Caco-2 (cell line): Measurements from ENCODE around the gene CERT1. TPM values are rescaled to one million over a fixed set of nuclear protein-coding genes. Genes with fewer than 3 reads are reported as not detected.

Source experiments
- BruUV-seq: library from RNA; stranded (reverse); fragments of 400-500 nt; replicated peaks from 2 replicates; lab custom pipeline; 2021; lab: Mats Ljungman, UMichigan
- CTCF ChIA-PET: fragments of 300-600 bp; sonication (Branson Sonifier 250); formaldehyde crosslinking; loops from one replicate; lab custom pipeline; 2022; ENCODE audit warnings: antibody characterized with exemption; lab: Charles Lee
- POLR2A ChIA-PET: fragments of 300-600 bp; sonication (Branson Sonifier 250); formaldehyde crosslinking; loops from one replicate; lab custom pipeline; 2022; ENCODE audit warnings: antibody characterized with exemption; lab: Charles Lee
- DNase-seq, 2 experiments: peaks; one replicate each; pipeline versions ENCODE4 v3.0.0 to v3.0.0-alpha.2; 2020 to 2022
- H3K27me3 ChIP-seq: replicated peaks from 2 replicates; pipeline ENCODE4 v1.6.0; 2011; ENCODE audit warnings: low read length; ENCODE audit not compliant: control insufficient read depth, insufficient read depth
- H3K36me3 ChIP-seq: 2 replicates; pipeline ENCODE4 v1.5.1; 2011; ENCODE audit warnings: low read length; ENCODE audit not compliant: control insufficient read depth, insufficient read depth
- H3K4me1 ChIP-seq: fragments of 250-450 bp; sonication (Bioruptor Pico); 2 replicates; pipeline ENCODE4 v1.5.1; 2020; ENCODE audit warnings: mild to moderate bottlenecking
- H3K4me3 ChIP-seq: 2 replicates; pipeline ENCODE4 v1.5.1; 2011; ENCODE audit warnings: low read depth, mild to moderate bottlenecking, control low read depth, low read length
- H3K9me3 ChIP-seq: fragments of 250-450 bp; sonication (Bioruptor Pico); 2 replicates; pipeline ENCODE4 v1.5.1; 2020; ENCODE audit warnings: mild to moderate bottlenecking, moderate library complexity
- H3K27ac Mint-ChIP-seq: one replicate; pipeline ENCODE4 v1.8.0; 2022; ENCODE audit warnings: mixed read lengths; ENCODE audit not compliant: unreplicated experiment
- H3K27me3 Mint-ChIP-seq: one replicate; pipeline ENCODE4 v1.8.0; 2022; ENCODE audit warnings: mixed read lengths; ENCODE audit not compliant: insufficient read depth, unreplicated experiment
- H3K36me3 Mint-ChIP-seq: one replicate; pipeline ENCODE4 v1.8.0; 2022; ENCODE audit warnings: mild to moderate bottlenecking, mixed read lengths; ENCODE audit not compliant: insufficient read depth, unreplicated experiment
- H3K4me1 Mint-ChIP-seq: one replicate; pipeline ENCODE4 v1.8.0; 2022; ENCODE audit warnings: low read depth, mixed read lengths; ENCODE audit not compliant: unreplicated experiment
- H3K4me3 Mint-ChIP-seq: one replicate; pipeline ENCODE4 v1.8.0; 2022; ENCODE audit warnings: mild to moderate bottlenecking, moderate library complexity, mixed read lengths; ENCODE audit not compliant: unreplicated experiment
- H3K9me3 Mint-ChIP-seq: one replicate; pipeline ENCODE4 v1.8.0; 2022; ENCODE audit warnings: mixed read lengths; ENCODE audit not compliant: unreplicated experiment
- intact Hi-C: fragments of 100-400 bp; cut with micrococcal nuclease; formaldehyde crosslinking; loops from one replicate; pipeline ENCODE4 v1.10.0; 2022; ENCODE audit not compliant: unreplicated experiment
- total RNA-seq: library from RNA; stranded (reverse); gene quantifications from 2 replicates; pipeline ENCODE4 v1.2.3, GENCODE V29; 2022
- TF ChIP-seq, protein P1 (sequence below), 2 experiments: fragments of 200-600 bp in 1 of 2; IDR thresholded peaks; 1 replicate in 1 of 2; 2 replicates in 1 of 2; pipeline versions ENCODE4 v1.5.1 to v1.8.0; 2011 to 2022; ENCODE audit warnings: antibody characterized with exemption in 1 of 2, control low read depth in 1 of 2, inconsistent platforms in 1 of 2, low read depth in 1 of 2, low read length in 1 of 2, mild to moderate bottlenecking in 1 of 2, moderate library complexity in 1 of 2; ENCODE audit not compliant: insufficient read depth in 1 of 2, severe bottlenecking in 1 of 2, unreplicated experiment in 1 of 2

CERT1 gene
- total RNA-seq, 1 experiment from 2014 or later = 44.3 TPM

DNA sequence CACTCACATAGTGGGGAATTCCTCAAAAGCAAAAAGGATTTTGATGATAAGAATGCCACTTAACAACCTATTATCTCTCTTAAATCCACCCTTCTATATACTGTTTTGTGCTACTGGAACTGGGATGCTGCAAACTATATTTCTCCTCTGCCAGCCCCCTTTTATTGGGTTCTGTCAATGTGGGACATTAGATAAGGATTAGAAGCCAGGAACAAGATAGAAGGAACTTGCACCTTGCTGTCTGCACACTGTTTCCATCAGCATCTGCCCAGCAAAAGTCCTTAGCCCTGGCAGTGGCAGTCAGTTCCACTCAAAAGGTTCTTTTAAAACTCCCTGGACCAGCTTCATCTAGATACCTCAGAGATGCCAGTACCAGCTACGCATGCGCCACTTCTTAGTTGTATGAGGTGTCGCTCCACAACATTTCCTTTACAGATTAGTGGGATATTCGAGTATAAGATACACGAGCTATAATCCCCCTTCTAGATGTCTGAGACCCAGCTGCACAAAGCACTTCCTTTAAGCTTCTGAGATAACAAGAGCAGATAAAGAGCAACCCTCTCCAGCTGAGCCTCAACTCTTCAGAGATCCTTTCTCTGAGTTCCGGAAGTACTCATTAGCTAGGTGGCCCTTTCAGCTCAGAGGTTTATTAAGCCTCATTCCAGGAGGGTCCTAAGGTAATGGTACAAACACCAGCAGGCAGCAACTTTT lies 45.3 kb downstream of the CERT1 start:
- Histone ChIP-seq H3K27me3 (no peaks in the 10 kb centered on the region), H3K4me1 (peaks cover 9% of the 10 kb centered on the region; the same call in 1 of the 2 replicates), H3K4me3 (no peak overlapping the region), H3K36me3 (no peaks in the 10 kb centered on the region), H3K9me3 (peaks cover 12% of the 10 kb centered on the region; the same call in 1 of the 2 replicates)
- BruUV-seq = no TSS peak
- intact Hi-C loops = loop anchor here (5.0 kb wide), 1 partner anchor 46 kb away; the partner anchor contains the start of genes CERT1 and POLK
- H3K27ac Mint-ChIP-seq = no peak overlapping the region
- TF ChIP-seq, protein P1, sequence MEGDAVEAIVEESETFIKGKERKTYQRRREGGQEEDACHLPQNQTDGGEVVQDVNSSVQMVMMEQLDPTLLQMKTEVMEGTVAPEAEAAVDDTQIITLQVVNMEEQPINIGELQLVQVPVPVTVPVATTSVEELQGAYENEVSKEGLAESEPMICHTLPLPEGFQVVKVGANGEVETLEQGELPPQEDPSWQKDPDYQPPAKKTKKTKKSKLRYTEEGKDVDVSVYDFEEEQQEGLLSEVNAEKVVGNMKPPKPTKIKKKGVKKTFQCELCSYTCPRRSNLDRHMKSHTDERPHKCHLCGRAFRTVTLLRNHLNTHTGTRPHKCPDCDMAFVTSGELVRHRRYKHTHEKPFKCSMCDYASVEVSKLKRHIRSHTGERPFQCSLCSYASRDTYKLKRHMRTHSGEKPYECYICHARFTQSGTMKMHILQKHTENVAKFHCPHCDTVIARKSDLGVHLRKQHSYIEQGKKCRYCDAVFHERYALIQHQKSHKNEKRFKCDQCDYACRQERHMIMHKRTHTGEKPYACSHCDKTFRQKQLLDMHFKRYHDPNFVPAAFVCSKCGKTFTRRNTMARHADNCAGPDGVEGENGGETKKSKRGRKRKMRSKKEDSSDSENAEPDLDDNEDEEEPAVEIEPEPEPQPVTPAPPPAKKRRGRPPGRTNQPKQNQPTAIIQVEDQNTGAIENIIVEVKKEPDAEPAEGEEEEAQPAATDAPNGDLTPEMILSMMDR (IDR thresholded peaks at IDR 0.05; ENCODE audit: insufficient read depth in 1 of 2, low read depth in 1 of 2, low read length in 1 of 2, severe bottlenecking in 1 of 2, unreplicated experiment in 1 of 2) = no peak
- peaks cover 38% of the 10 kb centered on the region for H3K4me1 Mint-ChIP-seq
- no peak for DNase-seq
- peaks cover 15% of the 10 kb centered on the region for H3K36me3 Mint-ChIP-seq
- no peak overlapping the region for H3K4me3 Mint-ChIP-seq
- ChIA-PET POLR2A (no interaction called here), CTCF (interaction anchor here (0.7 kb wide), 1 partner anchor 42 kb away, joined by 3 read pairs; no protein-coding TSS in a partner anchor)
- peaks cover 33% of the 10 kb centered on the region for H3K9me3 Mint-ChIP-seq
- H3K27me3 Mint-ChIP-seq = no peaks in the 10 kb centered on the region

DNA sequence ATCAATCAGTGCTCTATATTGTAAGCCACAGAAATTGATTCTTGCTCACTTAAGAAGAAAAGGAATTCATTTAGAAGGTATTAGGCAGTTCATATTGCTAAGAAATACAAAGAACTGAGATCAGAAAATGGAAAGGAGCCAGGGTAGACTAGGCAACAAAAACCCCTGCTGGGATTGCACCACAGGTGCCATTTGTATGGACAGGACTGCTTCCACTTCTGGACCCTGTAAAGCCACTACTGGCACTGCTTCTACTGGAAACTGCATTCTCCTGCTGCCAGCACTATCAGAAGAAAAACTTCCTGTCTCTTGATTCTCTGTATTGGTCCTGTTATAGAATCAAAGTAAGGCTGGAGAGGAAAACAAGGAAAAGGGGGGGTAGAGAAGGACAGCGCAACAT lies 45.9 kb downstream of the CERT1 start:
- no peak overlapping the region for H3K4me3 ChIP-seq
- no TSS peak for BruUV-seq
- H3K4me3 Mint-ChIP-seq = no peak overlapping the region
- intact Hi-C loops = loop anchor here (5.0 kb wide), 1 partner anchor 47 kb away; the partner anchor contains the start of genes CERT1 and POLK
- CTCF ChIA-PET = no interaction called here
- H3K4me1 ChIP-seq = peaks cover 9% of the 10 kb centered on the region; the same call in 1 of the 2 replicates
- no peak overlapping the region for H3K27ac Mint-ChIP-seq
- peaks cover 44% of the 10 kb centered on the region for H3K4me1 Mint-ChIP-seq
- H3K27me3 Mint-ChIP-seq = no peaks in the 10 kb centered on the region
- peaks cover 12% of the 10 kb centered on the region; the same call in 1 of the 2 replicates for H3K9me3 ChIP-seq
- no peak for DNase-seq
- TF ChIP-seq, protein P1 (IDR thresholded peaks at IDR 0.05; ENCODE audit: insufficient read depth in 1 of 2, low read depth in 1 of 2, low read length in 1 of 2, severe bottlenecking in 1 of 2, unreplicated experiment in 1 of 2) = no peak
- H3K36me3 ChIP-seq = no peaks in the 10 kb centered on the region
- H3K36me3 Mint-ChIP-seq = peaks cover 15% of the 10 kb centered on the region
- POLR2A ChIA-PET = no interaction called here
- H3K9me3 Mint-ChIP-seq = peaks cover 28% of the 10 kb centered on the region
- H3K27me3 ChIP-seq = no peaks in the 10 kb centered on the region

DNA sequence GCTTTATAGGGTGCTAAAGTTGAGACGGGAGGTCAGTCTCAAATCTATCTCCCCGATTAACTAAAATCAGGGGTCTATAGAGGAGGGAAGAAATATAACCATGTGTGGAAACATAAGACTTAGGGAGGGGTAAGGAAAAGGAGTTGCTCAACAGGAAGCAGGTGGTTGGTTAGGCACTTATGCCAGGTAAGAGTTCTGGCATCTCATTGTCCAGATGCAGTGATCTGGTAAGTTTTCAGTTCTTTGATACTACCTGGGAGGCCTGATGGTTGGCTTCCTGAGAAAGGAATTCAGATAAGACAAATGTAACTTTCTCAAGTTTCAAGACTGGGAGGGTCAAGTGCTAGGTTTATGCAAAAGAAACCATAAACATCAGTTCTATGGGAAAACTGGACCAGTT lies 47.7 kb downstream of the CERT1 start:
- no peak overlapping the region for H3K27ac Mint-ChIP-seq
- ChIA-PET CTCF (no interaction called here), POLR2A (no interaction called here)
- no peak for DNase-seq
- peaks cover 38% of the 10 kb centered on the region for H3K4me1 Mint-ChIP-seq
- TF ChIP-seq, protein P1 (IDR thresholded peaks at IDR 0.05; ENCODE audit: insufficient read depth in 1 of 2, low read depth in 1 of 2, low read length in 1 of 2, severe bottlenecking in 1 of 2, unreplicated experiment in 1 of 2) = no peak
- Histone ChIP-seq H3K36me3 (no peaks in the 10 kb centered on the region), H3K27me3 (no peaks in the 10 kb centered on the region), H3K9me3 (no peaks in the 10 kb centered on the region), H3K4me1 (peaks cover 9% of the 10 kb centered on the region), H3K4me3 (no peak overlapping the region)
- H3K9me3 Mint-ChIP-seq = peaks cover 10% of the 10 kb centered on the region
- H3K27me3 Mint-ChIP-seq = no peaks in the 10 kb centered on the region
- no peak overlapping the region for H3K4me3 Mint-ChIP-seq
- intact Hi-C loops = no loop called here
- peaks cover 12% of the 10 kb centered on the region for H3K36me3 Mint-ChIP-seq
- no TSS peak for BruUV-seq
